ENCODE results near the gene INTS7. TPM values are rescaled to one million over a fixed set of nuclear protein-coding genes. Genes with fewer than 3 reads are reported as not detected.
A peak's percentile ranks its signal among the peaks of the same experiment; 100 is the strongest.
"Not testable (repeated sequence)": the region's sequence is repeated elsewhere in the genome, so short reads cannot be mapped to it uniquely, and the experiment has no call there.

INTS7 gene
- total RNA-seq, 1 donor from 2014 or later: 9.6 TPM

GRCh38 chr1:211948377-211948776, 87.0 kb downstream of the INTS7 start:
- DNase-seq (ENCODE audit: missing footprints) (no peak), ATAC-seq (no peak)
- intact Hi-C loops (cut with DNase I): no loop called here

- no peak for ATAC-seq
- DNase-seq (ENCODE audit: missing footprints): no peak
- intact Hi-C loops (cut with DNase I): no loop called here
Observed at GRCh38 chr1:211947396-211948295, 87.7 kb downstream of the INTS7 start.

DNA sequence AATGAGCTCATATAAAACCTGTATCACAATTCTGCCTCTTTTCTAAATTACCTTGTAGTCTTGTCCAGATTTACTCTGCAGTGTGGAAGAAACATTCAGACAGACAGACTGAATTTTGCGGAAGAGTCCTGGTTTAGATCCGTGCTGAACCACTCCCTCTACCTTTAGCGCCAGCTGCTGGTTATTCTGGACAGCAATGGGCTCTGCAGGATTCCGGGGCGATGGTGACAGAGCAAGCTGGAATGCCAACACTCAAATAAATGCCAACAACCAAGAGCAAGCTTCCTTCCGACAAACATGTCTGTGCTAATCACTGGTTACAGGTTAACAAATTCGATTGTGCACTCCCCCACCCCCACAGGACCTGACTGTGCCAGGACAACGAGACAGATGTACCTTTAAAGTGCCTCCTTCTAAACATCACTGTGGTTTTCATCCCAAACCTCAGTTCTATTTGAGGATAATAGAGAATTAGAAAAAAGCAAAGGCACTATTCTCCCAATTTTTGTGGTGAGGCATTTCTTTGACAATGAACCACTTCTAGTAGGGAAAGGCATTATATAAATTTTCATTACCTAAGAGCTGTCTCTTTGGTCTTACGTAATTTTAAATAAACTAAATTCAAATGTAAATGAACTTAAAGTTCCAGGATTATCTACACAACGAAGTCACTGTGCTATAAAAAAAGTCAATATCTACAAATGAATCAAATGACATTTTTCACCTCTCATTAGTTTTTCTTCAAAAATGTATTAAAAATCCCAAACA, 90.4 kb downstream of the INTS7 start:
- ATAC-seq (peak; percentile 72), DNase-seq (ENCODE audit: missing footprints) (no peak)
- intact Hi-C loops (cut with DNase I): loop anchor here (2.0 kb wide), 1 partner anchor 246 kb away; no protein-coding TSS in a partner anchor

GRCh38 chr1:211942583-211942982, 92.8 kb downstream of the INTS7 start:
- ATAC-seq (no peak), DNase-seq (ENCODE audit: missing footprints) (no peak)
- intact Hi-C loops (cut with DNase I): no loop called here

GRCh38 chr1:211939876-211940468, 95.4 kb downstream of the INTS7 start:
- intact Hi-C loops (cut with DNase I): no loop called here
- DNase-seq (ENCODE audit: missing footprints): no peak
- ATAC-seq: no peak

DNA sequence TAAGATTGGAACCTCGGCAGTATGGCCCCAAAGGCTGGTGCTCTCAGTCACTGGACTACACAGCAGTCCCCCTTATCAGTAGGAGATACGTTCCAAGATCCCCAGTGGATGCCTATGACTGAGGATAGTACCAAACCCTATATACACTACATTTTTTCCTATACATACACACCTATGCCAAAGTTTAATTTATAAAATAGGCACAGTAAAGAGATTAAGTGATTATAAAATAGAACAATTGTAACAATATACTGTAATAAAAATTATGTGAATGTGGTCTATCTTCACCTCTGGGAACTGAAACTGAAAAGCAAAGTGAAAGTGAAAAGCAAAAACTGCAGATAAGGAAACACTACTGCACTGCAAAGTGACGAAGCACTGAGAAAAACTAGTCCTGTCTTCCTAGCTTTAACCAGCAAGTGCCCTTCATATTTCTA, 96.8 kb downstream of the INTS7 start:
- no peak for DNase-seq (ENCODE audit: missing footprints)
- intact Hi-C loops (cut with DNase I): no loop called here
- peak; percentile 48 for ATAC-seq

DNA sequence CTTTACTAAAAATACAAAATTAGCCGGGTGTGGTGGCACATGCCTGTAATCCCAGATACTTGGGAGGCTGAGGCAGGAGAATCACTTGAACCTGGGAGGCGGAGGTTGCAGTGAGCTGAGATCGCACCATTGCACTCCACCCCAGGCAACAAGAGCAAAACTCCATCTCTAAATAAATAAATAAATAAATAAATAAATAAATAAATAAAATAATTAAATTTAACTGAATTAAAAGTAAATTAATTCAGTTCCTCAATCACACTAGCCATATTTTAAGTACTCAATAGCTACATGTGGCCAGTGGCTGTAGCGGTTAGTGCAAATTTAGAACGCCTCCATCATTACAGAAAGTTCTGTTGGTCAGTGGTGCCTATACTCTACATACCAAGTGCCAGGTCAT, 97.9 kb downstream of the INTS7 start:
- ATAC-seq; intact Hi-C loops (cut with DNase I); DNase-seq (ENCODE audit: missing footprints): not testable (repeated sequence)

GRCh38 chr1:211935448-211935970, 99.8 kb downstream of the INTS7 start:
- no peak for ATAC-seq
- no peak for DNase-seq (ENCODE audit: missing footprints)
- intact Hi-C loops (cut with DNase I): no loop called here

DNA sequence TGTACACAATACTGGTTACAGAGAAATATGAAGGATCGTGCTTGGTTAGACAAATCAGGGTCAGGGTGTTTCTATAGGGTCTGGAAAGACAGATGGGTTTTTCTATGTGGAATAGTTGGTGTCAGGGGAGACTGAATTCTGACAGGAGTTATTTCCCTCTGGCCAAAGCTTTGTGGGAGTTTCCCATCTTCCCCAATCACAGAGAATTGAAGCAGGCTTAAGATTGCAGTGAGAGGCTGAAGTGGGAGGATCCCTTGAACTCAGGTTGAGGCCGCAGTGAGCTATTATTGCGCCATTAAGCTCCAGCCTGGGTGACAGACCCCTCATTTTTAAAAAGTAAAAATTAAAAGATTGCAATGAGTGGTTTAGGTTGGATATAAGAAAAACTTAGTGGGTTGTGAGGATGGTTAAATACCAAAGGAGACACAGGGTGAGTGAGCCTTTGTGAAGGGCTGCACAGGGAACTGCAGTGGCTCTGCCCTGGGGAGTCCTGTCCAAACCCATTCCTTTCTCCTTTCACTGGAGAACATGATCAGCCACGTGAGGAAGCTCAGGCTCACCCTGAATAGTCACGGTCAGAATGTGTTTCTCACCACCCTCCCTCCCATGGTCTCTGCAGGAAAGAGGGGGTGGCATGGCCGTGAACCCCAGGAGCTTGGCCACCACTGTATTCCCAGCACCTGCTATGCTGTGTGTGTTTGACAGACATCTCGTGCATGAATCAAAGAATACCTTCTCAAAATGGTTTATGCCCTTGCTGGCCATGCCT, 101.2 kb downstream of the INTS7 start:
- no peak for ATAC-seq
- intact Hi-C loops (cut with DNase I): no loop called here
- DNase-seq (ENCODE audit: missing footprints): no peak

DNA sequence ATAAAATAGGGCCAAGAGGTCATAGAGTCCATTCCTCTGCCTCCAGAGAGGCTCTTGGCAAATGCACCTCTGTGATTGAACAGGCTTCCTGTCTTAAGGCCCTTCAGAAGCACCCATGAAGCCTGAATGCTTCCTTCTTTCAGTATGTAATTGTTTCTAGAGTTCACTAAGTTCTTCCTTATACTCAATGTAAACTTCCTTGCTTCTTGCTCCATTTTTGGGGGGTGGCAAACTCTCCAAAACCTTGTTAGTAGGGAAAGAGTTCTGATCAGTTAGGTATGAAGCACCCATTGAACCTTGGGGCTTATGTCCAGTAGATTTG, 102.5 kb downstream of the INTS7 start:
- ATAC-seq: no peak
- intact Hi-C loops (cut with DNase I): no loop called here
- no peak for DNase-seq (ENCODE audit: missing footprints)

- peak; percentile 20 for ATAC-seq
- no peak for DNase-seq (ENCODE audit: missing footprints)
- intact Hi-C loops (cut with DNase I): no loop called here
Observed at GRCh38 chr1:211932231-211932932, 103.0 kb downstream of the INTS7 start.

- intact Hi-C loops (cut with DNase I): no loop called here
- ATAC-seq (no peak), DNase-seq (ENCODE audit: missing footprints) (no peak)
Observed at GRCh38 chr1:211929683-211930082, 105.7 kb downstream of the INTS7 start.

- intact Hi-C loops (cut with DNase I): no loop called here
- ATAC-seq (no peak), DNase-seq (ENCODE audit: missing footprints) (no peak)
Observed at GRCh38 chr1:211928993-211929637, 106.2 kb downstream of the INTS7 start.

DNA sequence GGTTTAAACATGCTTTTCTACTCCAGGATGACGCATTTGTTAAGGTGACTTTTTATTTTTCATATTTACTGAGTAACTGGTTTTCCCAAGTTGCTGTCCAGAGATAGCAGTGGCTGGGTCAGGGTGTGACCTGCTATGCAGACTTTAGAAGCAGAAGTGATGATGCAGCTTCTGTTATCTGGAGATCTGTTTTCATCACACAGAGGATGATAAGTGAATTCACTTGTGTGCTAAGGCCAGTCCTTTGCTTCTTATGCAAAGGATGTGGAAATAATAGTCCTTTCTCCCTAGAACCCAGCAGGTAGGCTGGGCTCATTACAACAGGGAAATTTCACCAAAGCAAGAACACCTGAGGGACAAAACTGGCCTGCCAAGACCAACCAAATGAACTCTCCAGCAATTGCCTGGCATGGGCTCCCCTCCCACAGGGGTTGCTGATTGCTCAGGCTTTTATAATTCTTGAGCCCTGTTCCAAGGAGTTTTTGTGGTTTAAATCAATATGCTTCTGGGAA, 107.0 kb downstream of the INTS7 start:
- no peak for DNase-seq (ENCODE audit: missing footprints)
- ATAC-seq: no peak
- intact Hi-C loops (cut with DNase I): no loop called here

DNA sequence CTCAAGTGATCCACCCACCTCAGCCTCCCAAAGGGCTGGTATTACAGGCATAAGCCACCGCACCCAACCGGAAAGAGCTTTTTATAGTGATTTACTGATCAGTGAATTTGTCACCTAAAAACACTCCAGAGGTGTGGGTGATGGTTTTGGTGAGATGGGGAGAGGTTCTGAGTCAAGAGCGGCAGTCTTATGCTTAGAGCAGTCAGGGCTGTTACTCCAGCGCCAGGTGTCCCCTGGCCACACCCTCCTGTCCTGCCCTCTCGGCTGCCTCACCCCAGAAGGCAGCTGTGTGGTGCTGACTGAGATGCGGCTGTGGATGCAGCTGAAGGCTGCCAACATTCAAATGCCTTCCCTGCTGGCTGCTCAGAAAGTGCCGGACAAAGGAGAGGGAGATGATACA, 110.3 kb downstream of the INTS7 start:
- ATAC-seq: no peak
- intact Hi-C loops (cut with DNase I): no loop called here
- no peak for DNase-seq (ENCODE audit: missing footprints)

DNA sequence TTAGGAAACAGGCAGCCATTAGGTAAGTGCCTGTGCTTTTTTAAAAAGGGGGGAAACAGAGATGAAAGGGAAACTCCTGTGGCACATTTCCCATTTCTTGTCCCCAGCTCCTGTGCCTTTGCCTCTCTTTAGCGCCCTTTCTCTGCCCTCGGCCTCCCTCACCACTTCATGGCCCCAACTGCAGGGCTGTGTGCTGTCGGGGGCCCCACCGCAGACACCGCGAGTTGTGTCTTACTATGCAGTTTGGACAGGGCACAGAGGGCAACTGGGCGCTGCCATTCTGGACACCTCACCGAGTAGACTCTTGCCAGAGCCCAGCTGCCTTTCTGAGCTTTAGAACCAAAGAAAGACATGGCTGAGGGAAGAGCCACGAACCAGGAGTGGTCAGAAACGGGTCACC, 111.1 kb downstream of the INTS7 start:
- ATAC-seq (no peak), DNase-seq (ENCODE audit: missing footprints) (no peak)
- intact Hi-C loops (cut with DNase I): no loop called here

DNA sequence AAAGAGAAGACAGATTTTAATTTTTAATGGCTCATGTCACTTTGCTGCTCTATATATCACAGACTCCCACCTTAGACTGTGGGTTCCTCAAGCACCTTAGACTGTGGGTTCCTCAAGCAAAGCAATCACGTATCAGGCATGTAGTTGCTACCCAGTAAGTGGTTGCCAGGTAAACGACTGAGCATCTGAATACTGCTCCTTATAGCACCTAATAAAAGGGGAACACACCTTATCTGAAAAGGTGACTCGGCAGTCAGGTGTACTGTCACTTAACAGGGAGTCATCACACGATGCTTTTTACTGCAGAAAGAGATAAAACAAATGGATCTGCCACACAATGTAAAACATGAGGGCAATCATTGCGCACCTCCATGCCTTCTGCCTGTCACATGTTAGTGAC, 112.3 kb downstream of the INTS7 start:
- ATAC-seq (no peak), DNase-seq (ENCODE audit: missing footprints) (no peak)
- intact Hi-C loops (cut with DNase I): no loop called here

Measured in Right ventricle myocardium inferior (tissue), 1 donor.